GM23338 (cell line): Measurements from ENCODE around the gene CCDC127. TPM values are rescaled to one million over a fixed set of nuclear protein-coding genes. Genes with fewer than 3 reads are reported as not detected.

ENCODE experiments used
- CREB1 ChIP-seq: fragments of 250-450 bp; sonication (Bioruptor Pico); IDR thresholded peaks from 2 replicates; pipeline ENCODE4 v1.5.0; 2020; ENCODE audit warnings: low read depth, mild to moderate bottlenecking, moderate library complexity
- ETS1 ChIP-seq: IDR thresholded peaks from 2 replicates; pipeline ENCODE4 v1.6.1; 2016; ENCODE audit warnings: antibody characterized with exemption
- EZH2 ChIP-seq: fragments of 200-600 bp; sonication (generic); IDR thresholded peaks from one replicate; pipeline ENCODE4 v1.8.0; 2017; ENCODE audit warnings: antibody characterized with exemption, mild to moderate bottlenecking, low read depth; ENCODE audit not compliant: unreplicated experiment
- NANOG ChIP-seq: IDR thresholded peaks from 2 replicates; pipeline ENCODE4 v1.6.1; 2016; ENCODE audit warnings: antibody characterized with exemption, borderline replicate concordance
- REST ChIP-seq: IDR thresholded peaks from one replicate; pipeline ENCODE4 v1.6.1; 2018; ENCODE audit warnings: antibody characterized with exemption; ENCODE audit not compliant: unreplicated experiment
- STAT1 ChIP-seq: IDR thresholded peaks from one replicate; pipeline ENCODE4 v1.6.1; 2016; ENCODE audit warnings: antibody characterized with exemption; ENCODE audit not compliant: unreplicated experiment
- ZNF114 ChIP-seq: fragments of 250-450 bp; sonication (Bioruptor Pico); IDR thresholded peaks from 2 replicates; pipeline ENCODE4 v1.5.0; 2020; ENCODE audit warnings: mild to moderate bottlenecking, moderate library complexity
- ZNF462 ChIP-seq: fragments of 250-450 bp; sonication (Bioruptor Pico); IDR thresholded peaks from 2 replicates; pipeline ENCODE4 v1.5.0; 2020; ENCODE audit warnings: mild to moderate bottlenecking, moderate library complexity
- polyA plus RNA-seq: library from polyadenylated mRNA; unstranded; fragments of >200 nt; fragmentation: Nextera tagmentation; extraction: Ambion mirVana; gene quantifications from 2 replicates; pipeline ENCODE4 v1.2.1, GENCODE V29; 2016
- total RNA-seq: library from RNA; depleted of rRNA; stranded (reverse); fragments of >200 nt; shearing (Covaris generic); gene quantifications from 2 replicates; pipeline ENCODE4 v1.2.3, GENCODE V29; 2014

Gene CCDC127
- total and polyA plus RNA-seq, 2 experiments from 2014 or later = 6.0 to 7.2 TPM

GRCh38 chr5:194102-194501 lies 23.9 kb downstream of the CCDC127 start (continued):
- TF ChIP-seq ZNF462 (no peak), ZNF114 (CRISPR knock-in tag) (no peak), EZH2 (no peak), REST (no peak), CREB1 (CRISPR knock-in tag) (no peak), ETS1 (no peak), NANOG (no peak), STAT1 (no peak)
